WTC11 (cell line): ENCODE measurements around the gene ATG9B.

Source experiments
- CREB1 ChIP-seq: sonication (generic); formaldehyde crosslinking; IDR thresholded peaks from 2 replicates; pipeline ENCODE4 v1.8.0; 2023; ENCODE audit warnings: mild to moderate bottlenecking, missing genetic modification reagents
- JUN ChIP-seq: sonication (generic); formaldehyde crosslinking; IDR thresholded peaks from 2 replicates; pipeline ENCODE4 v1.8.0; 2023; ENCODE audit warnings: mild to moderate bottlenecking, missing genetic modification reagents
- ZNF121 ChIP-seq: sonication (generic); formaldehyde crosslinking; IDR thresholded peaks from 2 replicates; pipeline ENCODE4 v1.8.0; 2023; ENCODE audit warnings: missing genetic modification reagents
- TF ChIP-seq, protein P1 (sequence below): fragments of 200-600 bp; IDR thresholded peaks from 2 replicates; pipeline ENCODE4 v1.8.0; 2022; ENCODE audit warnings: antibody characterized with exemption
- TF ChIP-seq, protein P2 (sequence below): sonication (generic); formaldehyde crosslinking; IDR thresholded peaks from 2 replicates; pipeline ENCODE4 v1.8.0; 2022; ENCODE audit warnings: missing genetic modification reagents
- TF ChIP-seq, protein P3 (sequence below): sonication (generic); formaldehyde crosslinking; IDR thresholded peaks from 2 replicates; pipeline ENCODE4 v1.8.1; 2022; ENCODE audit warnings: mild to moderate bottlenecking, moderate library complexity, missing genetic modification reagents
- TF ChIP-seq, protein P4 (sequence below): sonication (generic); formaldehyde crosslinking; IDR thresholded peaks from 2 replicates; pipeline ENCODE4 v1.8.0; 2023; ENCODE audit warnings: missing genetic modification reagents, mild to moderate bottlenecking, borderline replicate concordance
- TF ChIP-seq, protein P5 (sequence below): sonication (generic); formaldehyde crosslinking; conservative IDR thresholded peaks from 2 replicates; pipeline ENCODE4 v1.8.1; 2022; ENCODE audit warnings: mild to moderate bottlenecking, missing genetic modification reagents
- TF ChIP-seq, protein P6 (sequence below): fragments of 250-450 bp; sonication (Bioruptor Pico); IDR thresholded peaks from 2 replicates; pipeline ENCODE4 v1.9.0; 2021; ENCODE audit warnings: mild to moderate bottlenecking, borderline replicate concordance

DNA sequence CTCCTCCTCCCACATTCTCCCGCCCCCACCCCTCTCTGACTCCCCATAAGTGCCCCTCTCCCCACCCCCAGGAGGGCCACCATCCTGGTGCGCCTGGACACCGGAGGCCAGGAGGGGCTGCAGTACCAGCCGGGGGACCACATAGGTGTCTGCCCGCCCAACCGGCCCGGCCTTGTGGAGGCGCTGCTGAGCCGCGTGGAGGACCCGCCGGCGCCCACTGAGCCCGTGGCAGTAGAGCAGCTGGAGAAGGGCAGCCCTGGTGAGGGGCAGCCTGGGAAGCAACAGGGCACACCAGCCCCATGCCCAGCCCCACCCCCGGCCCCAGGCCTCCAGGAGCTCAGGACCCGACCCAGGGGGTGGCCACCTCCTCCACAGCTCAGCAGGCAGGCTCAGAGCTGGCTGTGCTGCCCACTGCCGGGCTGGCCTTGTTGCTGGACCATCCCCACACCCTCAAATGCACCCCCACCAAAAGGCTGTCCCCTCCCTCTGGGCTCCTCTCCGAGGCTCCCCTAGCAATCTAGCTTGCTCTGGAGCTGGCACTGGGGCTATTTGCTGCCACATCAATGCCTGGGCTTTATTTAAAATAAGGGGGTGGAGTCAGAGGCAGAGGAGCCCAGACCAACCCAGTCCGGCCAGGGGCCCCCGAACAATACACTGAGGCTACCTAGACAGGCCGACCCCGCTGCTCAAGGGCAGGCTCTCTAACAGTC is 14.8 kb downstream of the ATG9B start:
- TF ChIP-seq, protein P1, sequence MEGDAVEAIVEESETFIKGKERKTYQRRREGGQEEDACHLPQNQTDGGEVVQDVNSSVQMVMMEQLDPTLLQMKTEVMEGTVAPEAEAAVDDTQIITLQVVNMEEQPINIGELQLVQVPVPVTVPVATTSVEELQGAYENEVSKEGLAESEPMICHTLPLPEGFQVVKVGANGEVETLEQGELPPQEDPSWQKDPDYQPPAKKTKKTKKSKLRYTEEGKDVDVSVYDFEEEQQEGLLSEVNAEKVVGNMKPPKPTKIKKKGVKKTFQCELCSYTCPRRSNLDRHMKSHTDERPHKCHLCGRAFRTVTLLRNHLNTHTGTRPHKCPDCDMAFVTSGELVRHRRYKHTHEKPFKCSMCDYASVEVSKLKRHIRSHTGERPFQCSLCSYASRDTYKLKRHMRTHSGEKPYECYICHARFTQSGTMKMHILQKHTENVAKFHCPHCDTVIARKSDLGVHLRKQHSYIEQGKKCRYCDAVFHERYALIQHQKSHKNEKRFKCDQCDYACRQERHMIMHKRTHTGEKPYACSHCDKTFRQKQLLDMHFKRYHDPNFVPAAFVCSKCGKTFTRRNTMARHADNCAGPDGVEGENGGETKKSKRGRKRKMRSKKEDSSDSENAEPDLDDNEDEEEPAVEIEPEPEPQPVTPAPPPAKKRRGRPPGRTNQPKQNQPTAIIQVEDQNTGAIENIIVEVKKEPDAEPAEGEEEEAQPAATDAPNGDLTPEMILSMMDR, result no peak
- TF ChIP-seq CREB1 (no peak), ZNF121 (CRISPR knock-in tag) (no peak), JUN (CRISPR knock-in tag) (no peak)
- TF ChIP-seq, protein P2, sequence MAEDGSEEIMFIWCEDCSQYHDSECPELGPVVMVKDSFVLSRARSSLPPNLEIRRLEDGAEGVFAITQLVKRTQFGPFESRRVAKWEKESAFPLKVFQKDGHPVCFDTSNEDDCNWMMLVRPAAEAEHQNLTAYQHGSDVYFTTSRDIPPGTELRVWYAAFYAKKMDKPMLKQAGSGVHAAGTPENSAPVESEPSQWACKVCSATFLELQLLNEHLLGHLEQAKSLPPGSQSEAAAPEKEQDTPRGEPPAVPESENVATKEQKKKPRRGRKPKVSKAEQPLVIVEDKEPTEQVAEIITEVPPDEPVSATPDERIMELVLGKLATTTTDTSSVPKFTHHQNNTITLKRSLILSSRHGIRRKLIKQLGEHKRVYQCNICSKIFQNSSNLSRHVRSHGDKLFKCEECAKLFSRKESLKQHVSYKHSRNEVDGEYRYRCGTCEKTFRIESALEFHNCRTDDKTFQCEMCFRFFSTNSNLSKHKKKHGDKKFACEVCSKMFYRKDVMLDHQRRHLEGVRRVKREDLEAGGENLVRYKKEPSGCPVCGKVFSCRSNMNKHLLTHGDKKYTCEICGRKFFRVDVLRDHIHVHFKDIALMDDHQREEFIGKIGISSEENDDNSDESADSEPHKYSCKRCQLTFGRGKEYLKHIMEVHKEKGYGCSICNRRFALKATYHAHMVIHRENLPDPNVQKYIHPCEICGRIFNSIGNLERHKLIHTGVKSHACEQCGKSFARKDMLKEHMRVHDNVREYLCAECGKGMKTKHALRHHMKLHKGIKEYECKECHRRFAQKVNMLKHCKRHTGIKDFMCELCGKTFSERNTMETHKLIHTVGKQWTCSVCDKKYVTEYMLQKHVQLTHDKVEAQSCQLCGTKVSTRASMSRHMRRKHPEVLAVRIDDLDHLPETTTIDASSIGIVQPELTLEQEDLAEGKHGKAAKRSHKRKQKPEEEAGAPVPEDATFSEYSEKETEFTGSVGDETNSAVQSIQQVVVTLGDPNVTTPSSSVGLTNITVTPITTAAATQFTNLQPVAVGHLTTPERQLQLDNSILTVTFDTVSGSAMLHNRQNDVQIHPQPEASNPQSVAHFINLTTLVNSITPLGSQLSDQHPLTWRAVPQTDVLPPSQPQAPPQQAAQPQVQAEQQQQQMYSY (CRISPR knock-in tag), result no peak; the same call in 1 of the 2 replicates
- TF ChIP-seq, protein P3, sequence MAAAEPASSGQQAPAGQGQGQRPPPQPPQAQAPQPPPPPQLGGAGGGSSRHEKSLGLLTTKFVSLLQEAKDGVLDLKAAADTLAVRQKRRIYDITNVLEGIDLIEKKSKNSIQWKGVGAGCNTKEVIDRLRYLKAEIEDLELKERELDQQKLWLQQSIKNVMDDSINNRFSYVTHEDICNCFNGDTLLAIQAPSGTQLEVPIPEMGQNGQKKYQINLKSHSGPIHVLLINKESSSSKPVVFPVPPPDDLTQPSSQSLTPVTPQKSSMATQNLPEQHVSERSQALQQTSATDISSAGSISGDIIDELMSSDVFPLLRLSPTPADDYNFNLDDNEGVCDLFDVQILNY (CRISPR knock-in tag), result no peak
- TF ChIP-seq, protein P4, sequence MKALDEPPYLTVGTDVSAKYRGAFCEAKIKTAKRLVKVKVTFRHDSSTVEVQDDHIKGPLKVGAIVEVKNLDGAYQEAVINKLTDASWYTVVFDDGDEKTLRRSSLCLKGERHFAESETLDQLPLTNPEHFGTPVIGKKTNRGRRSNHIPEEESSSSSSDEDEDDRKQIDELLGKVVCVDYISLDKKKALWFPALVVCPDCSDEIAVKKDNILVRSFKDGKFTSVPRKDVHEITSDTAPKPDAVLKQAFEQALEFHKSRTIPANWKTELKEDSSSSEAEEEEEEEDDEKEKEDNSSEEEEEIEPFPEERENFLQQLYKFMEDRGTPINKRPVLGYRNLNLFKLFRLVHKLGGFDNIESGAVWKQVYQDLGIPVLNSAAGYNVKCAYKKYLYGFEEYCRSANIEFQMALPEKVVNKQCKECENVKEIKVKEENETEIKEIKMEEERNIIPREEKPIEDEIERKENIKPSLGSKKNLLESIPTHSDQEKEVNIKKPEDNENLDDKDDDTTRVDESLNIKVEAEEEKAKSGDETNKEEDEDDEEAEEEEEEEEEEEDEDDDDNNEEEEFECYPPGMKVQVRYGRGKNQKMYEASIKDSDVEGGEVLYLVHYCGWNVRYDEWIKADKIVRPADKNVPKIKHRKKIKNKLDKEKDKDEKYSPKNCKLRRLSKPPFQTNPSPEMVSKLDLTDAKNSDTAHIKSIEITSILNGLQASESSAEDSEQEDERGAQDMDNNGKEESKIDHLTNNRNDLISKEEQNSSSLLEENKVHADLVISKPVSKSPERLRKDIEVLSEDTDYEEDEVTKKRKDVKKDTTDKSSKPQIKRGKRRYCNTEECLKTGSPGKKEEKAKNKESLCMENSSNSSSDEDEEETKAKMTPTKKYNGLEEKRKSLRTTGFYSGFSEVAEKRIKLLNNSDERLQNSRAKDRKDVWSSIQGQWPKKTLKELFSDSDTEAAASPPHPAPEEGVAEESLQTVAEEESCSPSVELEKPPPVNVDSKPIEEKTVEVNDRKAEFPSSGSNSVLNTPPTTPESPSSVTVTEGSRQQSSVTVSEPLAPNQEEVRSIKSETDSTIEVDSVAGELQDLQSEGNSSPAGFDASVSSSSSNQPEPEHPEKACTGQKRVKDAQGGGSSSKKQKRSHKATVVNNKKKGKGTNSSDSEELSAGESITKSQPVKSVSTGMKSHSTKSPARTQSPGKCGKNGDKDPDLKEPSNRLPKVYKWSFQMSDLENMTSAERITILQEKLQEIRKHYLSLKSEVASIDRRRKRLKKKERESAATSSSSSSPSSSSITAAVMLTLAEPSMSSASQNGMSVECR, result no peak
- TF ChIP-seq, protein P5, sequence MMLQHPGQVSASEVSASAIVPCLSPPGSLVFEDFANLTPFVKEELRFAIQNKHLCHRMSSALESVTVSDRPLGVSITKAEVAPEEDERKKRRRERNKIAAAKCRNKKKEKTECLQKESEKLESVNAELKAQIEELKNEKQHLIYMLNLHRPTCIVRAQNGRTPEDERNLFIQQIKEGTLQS (CRISPR knock-in tag), result no peak
- TF ChIP-seq, protein P6, sequence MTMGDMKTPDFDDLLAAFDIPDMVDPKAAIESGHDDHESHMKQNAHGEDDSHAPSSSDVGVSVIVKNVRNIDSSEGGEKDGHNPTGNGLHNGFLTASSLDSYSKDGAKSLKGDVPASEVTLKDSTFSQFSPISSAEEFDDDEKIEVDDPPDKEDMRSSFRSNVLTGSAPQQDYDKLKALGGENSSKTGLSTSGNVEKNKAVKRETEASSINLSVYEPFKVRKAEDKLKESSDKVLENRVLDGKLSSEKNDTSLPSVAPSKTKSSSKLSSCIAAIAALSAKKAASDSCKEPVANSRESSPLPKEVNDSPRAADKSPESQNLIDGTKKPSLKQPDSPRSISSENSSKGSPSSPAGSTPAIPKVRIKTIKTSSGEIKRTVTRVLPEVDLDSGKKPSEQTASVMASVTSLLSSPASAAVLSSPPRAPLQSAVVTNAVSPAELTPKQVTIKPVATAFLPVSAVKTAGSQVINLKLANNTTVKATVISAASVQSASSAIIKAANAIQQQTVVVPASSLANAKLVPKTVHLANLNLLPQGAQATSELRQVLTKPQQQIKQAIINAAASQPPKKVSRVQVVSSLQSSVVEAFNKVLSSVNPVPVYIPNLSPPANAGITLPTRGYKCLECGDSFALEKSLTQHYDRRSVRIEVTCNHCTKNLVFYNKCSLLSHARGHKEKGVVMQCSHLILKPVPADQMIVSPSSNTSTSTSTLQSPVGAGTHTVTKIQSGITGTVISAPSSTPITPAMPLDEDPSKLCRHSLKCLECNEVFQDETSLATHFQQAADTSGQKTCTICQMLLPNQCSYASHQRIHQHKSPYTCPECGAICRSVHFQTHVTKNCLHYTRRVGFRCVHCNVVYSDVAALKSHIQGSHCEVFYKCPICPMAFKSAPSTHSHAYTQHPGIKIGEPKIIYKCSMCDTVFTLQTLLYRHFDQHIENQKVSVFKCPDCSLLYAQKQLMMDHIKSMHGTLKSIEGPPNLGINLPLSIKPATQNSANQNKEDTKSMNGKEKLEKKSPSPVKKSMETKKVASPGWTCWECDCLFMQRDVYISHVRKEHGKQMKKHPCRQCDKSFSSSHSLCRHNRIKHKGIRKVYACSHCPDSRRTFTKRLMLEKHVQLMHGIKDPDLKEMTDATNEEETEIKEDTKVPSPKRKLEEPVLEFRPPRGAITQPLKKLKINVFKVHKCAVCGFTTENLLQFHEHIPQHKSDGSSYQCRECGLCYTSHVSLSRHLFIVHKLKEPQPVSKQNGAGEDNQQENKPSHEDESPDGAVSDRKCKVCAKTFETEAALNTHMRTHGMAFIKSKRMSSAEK (CRISPR knock-in tag), result no peak
